SH-SY5Y (cell line): ENCODE data around the gene UBR7.

Experiments
- GATA2 ChIP-seq: IDR thresholded peaks from 2 replicates; pipeline ENCODE4 v1.6.1; 2011; ENCODE audit warnings: mild to moderate bottlenecking, low read depth, low read length
- GATA3 ChIP-seq: IDR thresholded peaks from 2 replicates; pipeline ENCODE4 v1.6.1; 2011; ENCODE audit warnings: low read depth, mild to moderate bottlenecking, low read length, moderate library complexity

DNA sequence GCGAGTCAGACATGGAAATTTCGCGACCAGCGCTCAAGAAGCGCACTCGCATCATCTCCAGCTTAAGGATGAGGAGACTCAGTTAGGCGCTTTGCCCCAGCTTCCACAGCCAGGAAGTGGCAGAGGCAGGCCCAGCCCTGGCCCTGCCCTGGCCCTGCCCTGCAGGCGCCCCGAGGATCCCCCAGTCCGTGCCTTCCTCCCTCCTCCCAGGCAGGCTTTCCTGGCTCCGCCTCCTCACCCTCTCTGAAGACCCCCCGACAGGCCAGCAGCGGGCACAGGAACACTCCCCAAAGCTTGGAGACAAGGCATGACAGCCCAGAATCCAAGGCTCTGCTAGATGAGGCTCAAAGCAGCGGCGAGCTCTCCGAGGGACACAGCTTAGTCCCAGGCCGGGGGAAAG is 25.1 kb downstream of the UBR7 start:
- no peak for TF ChIP-seq GATA2
- no peak for TF ChIP-seq GATA3
